Calu3 (cell line): ENCODE measurements around the gene TMBIM1. TPM values are rescaled to one million over a fixed set of nuclear protein-coding genes. Genes with fewer than 3 reads are reported as not detected.

ENCODE experiments used
- BruUV-seq: library from RNA; stranded (reverse); fragments of 400-500 nt; replicated peaks from 2 replicates; lab custom pipeline; 2021; lab: Mats Ljungman, UMichigan
- CTCF ChIA-PET: fragments of 300-600 bp; sonication (Branson Sonifier 250); formaldehyde crosslinking; loops from one replicate; lab custom pipeline; 2022; ENCODE audit warnings: antibody characterized with exemption; lab: Charles Lee
- DNase-seq: peaks from one replicate; pipeline ENCODE4 v3.0.0; 2022
- H3K27ac Mint-ChIP-seq: one replicate; pipeline ENCODE4 v1.8.0; 2022; ENCODE audit warnings: mixed read lengths; ENCODE audit not compliant: unreplicated experiment
- H3K27me3 Mint-ChIP-seq: one replicate; pipeline ENCODE4 v1.8.0; 2022; ENCODE audit warnings: mixed read lengths; ENCODE audit not compliant: unreplicated experiment
- H3K36me3 Mint-ChIP-seq: one replicate; pipeline ENCODE4 v1.8.0; 2022; ENCODE audit warnings: mild to moderate bottlenecking, moderate library complexity, mixed read lengths; ENCODE audit not compliant: insufficient read depth, unreplicated experiment
- H3K4me1 Mint-ChIP-seq: one replicate; pipeline ENCODE4 v1.8.0; 2022; ENCODE audit warnings: mild to moderate bottlenecking, low read depth, mixed read lengths; ENCODE audit not compliant: unreplicated experiment
- H3K4me3 Mint-ChIP-seq: one replicate; pipeline ENCODE4 v1.8.0; 2022; ENCODE audit warnings: mild to moderate bottlenecking, low read depth, moderate library complexity, mixed read lengths; ENCODE audit not compliant: unreplicated experiment
- H3K9me3 Mint-ChIP-seq: one replicate; pipeline ENCODE4 v1.8.0; 2022; ENCODE audit warnings: low read depth, mixed read lengths; ENCODE audit not compliant: unreplicated experiment
- CTCF ChIP-seq: fragments of 200-600 bp; IDR thresholded peaks from one replicate; pipeline ENCODE4 v1.8.0; 2022; ENCODE audit warnings: antibody characterized with exemption; ENCODE audit not compliant: unreplicated experiment
- intact Hi-C: fragments of 100-400 bp; cut with micrococcal nuclease; formaldehyde crosslinking; loops from one replicate; pipeline ENCODE4 v1.10.0; 2022; ENCODE audit not compliant: unreplicated experiment
- total RNA-seq: library from RNA; stranded (reverse); gene quantifications from 2 replicates; pipeline ENCODE4 v1.2.3, GENCODE V29; 2022

The TMBIM1 gene
- total RNA-seq, 1 experiment from 2014 or later, result 229 TPM

GRCh38 chr2:218255446-218255845 is 36.9 kb downstream of the TMBIM1 start:
- Mint-ChIP-seq H3K27me3 (no peaks in the 10 kb centered on the region), H3K36me3 (peaks cover 86% of the 10 kb centered on the region), H3K4me1 (peaks cover 7% of the 10 kb centered on the region), H3K27ac (no peak overlapping the region), H3K9me3 (no peaks in the 10 kb centered on the region), H3K4me3 (no peak overlapping the region)
- intact Hi-C loops, result no loop called here
- TF ChIP-seq CTCF, result no peak
- no peak for DNase-seq
- no TSS peak for BruUV-seq
- CTCF ChIA-PET, result no interaction called here

- H3K27ac Mint-ChIP-seq, result no peak overlapping the region
- intact Hi-C loops, result no loop called here
- H3K36me3 Mint-ChIP-seq, result peaks cover 94% of the 10 kb centered on the region
- CTCF ChIA-PET, result interaction anchor here (0.5 kb wide), 1 partner anchor 15 kb away, joined by 3 read pairs; no protein-coding TSS in a partner anchor
- H3K9me3 Mint-ChIP-seq, result no peaks in the 10 kb centered on the region
- no peaks in the 10 kb centered on the region for H3K27me3 Mint-ChIP-seq
- H3K4me1 Mint-ChIP-seq, result no peaks in the 10 kb centered on the region
- no TSS peak for BruUV-seq
- TF ChIP-seq CTCF, result no peak
- H3K4me3 Mint-ChIP-seq, result no peak overlapping the region
- DNase-seq, result no peak
These were observed 39.1 kb downstream of the TMBIM1 start for GRCh38 chr2:218253232-218253625.

GRCh38 chr2:218252509-218253231 is 39.6 kb downstream of the TMBIM1 start:
- DNase-seq, result no peak
- Mint-ChIP-seq H3K9me3 (no peaks in the 10 kb centered on the region), H3K27ac (no peak overlapping the region), H3K4me3 (no peak overlapping the region), H3K4me1 (no peaks in the 10 kb centered on the region), H3K36me3 (peaks cover 96% of the 10 kb centered on the region), H3K27me3 (no peaks in the 10 kb centered on the region)
- intact Hi-C loops, result no loop called here
- CTCF ChIA-PET, result interaction anchor here (0.5 kb wide), 1 partner anchor 14 kb away, joined by 3 read pairs; no protein-coding TSS in a partner anchor
- BruUV-seq, result no TSS peak
- TF ChIP-seq CTCF, result no peak

- Mint-ChIP-seq H3K36me3 (peaks cover 97% of the 10 kb centered on the region), H3K4me1 (peaks cover 10% of the 10 kb centered on the region), H3K9me3 (no peaks in the 10 kb centered on the region), H3K27ac (no peak overlapping the region), H3K4me3 (no peak overlapping the region), H3K27me3 (no peaks in the 10 kb centered on the region)
- intact Hi-C loops, result loop anchor here (5.0 kb wide), 1 partner anchor 62 kb away; no protein-coding TSS in a partner anchor
- no peak for DNase-seq
- no peak for TF ChIP-seq CTCF
- CTCF ChIA-PET, result no interaction called here
- no TSS peak for BruUV-seq
These were observed 42.6 kb downstream of the TMBIM1 start for GRCh38 chr2:218249691-218250090.
